ENCODE data around the gene CTXN1.
A peak's percentile ranks its signal among the peaks of the same experiment; 100 is the strongest.

Gene CTXN1

GRCh38 chr19:7926021-7926726, at the start of gene CTXN1:
CTXN1 (minus strand) TSS chr19:7926135; CDS start chr19:7925538, 597 bp downstream.
- peaks cover 9% of the 10 kb centered on the region for H3K36me3 Mint-ChIP-seq
- H3K27ac Mint-ChIP-seq, result no peak within 1 kb of the TSS
- H3K4me3 Mint-ChIP-seq, result peak within 1 kb of the TSS; percentile 81
- DNase-seq (ENCODE audit: low spot score in 2 of 2) (peak; percentile 75 to 77), ATAC-seq (ENCODE audit: low read depth) (peak; percentile 65)
- H3K9me3 Mint-ChIP-seq, result no peaks in the 10 kb centered on the region
- peaks cover 14% of the 10 kb centered on the region for H3K4me1 Mint-ChIP-seq
- peaks cover 1% of the 10 kb centered on the region for H3K27me3 Mint-ChIP-seq

DNA sequence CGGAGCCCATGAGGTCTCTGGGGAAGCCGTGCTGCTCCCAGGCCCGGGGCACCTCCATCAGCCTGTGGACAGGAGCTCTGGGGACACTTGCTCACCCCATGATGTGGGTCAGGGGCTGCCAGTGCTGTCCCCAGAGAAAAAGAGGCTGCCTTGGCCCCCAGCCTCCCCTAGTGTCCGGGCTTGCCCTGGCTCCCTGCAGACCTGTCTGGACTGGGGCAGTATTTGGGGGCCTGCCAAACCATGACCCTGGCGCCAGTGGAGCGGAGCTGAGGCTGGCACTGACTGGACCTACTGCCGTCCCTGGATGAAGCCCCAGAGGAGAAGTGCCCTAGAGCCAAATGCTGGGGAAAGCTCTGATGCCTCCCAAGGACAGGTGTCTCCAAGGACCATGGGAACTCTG, 49.1 kb upstream of the CTXN1 start:
- Mint-ChIP-seq H3K9me3 (no peaks in the 10 kb centered on the region), H3K4me1 (no peaks in the 10 kb centered on the region), H3K4me3 (no peak overlapping the region), H3K27me3 (no peaks in the 10 kb centered on the region), H3K27ac (no peak overlapping the region), H3K36me3 (peaks cover 5% of the 10 kb centered on the region)
- ATAC-seq (ENCODE audit: low read depth), result no peak
- no peak for DNase-seq (ENCODE audit: low spot score in 2 of 2)

- no peak overlapping the region for H3K4me3 Mint-ChIP-seq
- DNase-seq (ENCODE audit: low spot score in 2 of 2) (no peak), ATAC-seq (ENCODE audit: low read depth) (no peak)
- H3K36me3 Mint-ChIP-seq, result peaks cover 5% of the 10 kb centered on the region
- H3K9me3 Mint-ChIP-seq, result no peaks in the 10 kb centered on the region
- H3K27me3 Mint-ChIP-seq, result no peaks in the 10 kb centered on the region
- no peak overlapping the region for H3K27ac Mint-ChIP-seq
- H3K4me1 Mint-ChIP-seq, result no peaks in the 10 kb centered on the region
Measured at GRCh38 chr19:7973883-7974282, 47.9 kb upstream of the CTXN1 start.

- DNase-seq (ENCODE audit: low spot score in 2 of 2) (no peak), ATAC-seq (ENCODE audit: low read depth) (no peak)
- H3K27ac Mint-ChIP-seq, result no peak overlapping the region
- no peaks in the 10 kb centered on the region for H3K4me1 Mint-ChIP-seq
- H3K9me3 Mint-ChIP-seq, result no peaks in the 10 kb centered on the region
- H3K4me3 Mint-ChIP-seq, result no peak overlapping the region
- H3K36me3 Mint-ChIP-seq, result peaks cover 10% of the 10 kb centered on the region
- no peaks in the 10 kb centered on the region for H3K27me3 Mint-ChIP-seq
Measured at GRCh38 chr19:7971553-7972520, 45.9 kb upstream of the CTXN1 start.

GRCh38 chr19:7970716-7971448, 44.9 kb upstream of the CTXN1 start:
- H3K36me3 Mint-ChIP-seq, result peaks cover 14% of the 10 kb centered on the region
- DNase-seq (ENCODE audit: low spot score in 2 of 2) (peak in 1 of 2 donors; percentile 25), ATAC-seq (ENCODE audit: low read depth) (peak; percentile 27)
- no peaks in the 10 kb centered on the region for H3K4me1 Mint-ChIP-seq
- H3K9me3 Mint-ChIP-seq, result no peaks in the 10 kb centered on the region
- no peak overlapping the region for H3K27ac Mint-ChIP-seq
- H3K4me3 Mint-ChIP-seq, result no peak overlapping the region
- no peaks in the 10 kb centered on the region for H3K27me3 Mint-ChIP-seq

- H3K9me3 Mint-ChIP-seq, result no peaks in the 10 kb centered on the region
- H3K4me3 Mint-ChIP-seq, result no peak overlapping the region
- no peak for ATAC-seq (ENCODE audit: low read depth)
- no peaks in the 10 kb centered on the region for H3K4me1 Mint-ChIP-seq
- H3K27ac Mint-ChIP-seq, result no peak overlapping the region
- DNase-seq (ENCODE audit: low spot score in 2 of 2), result no peak
- H3K36me3 Mint-ChIP-seq, result peaks cover 18% of the 10 kb centered on the region
- no peaks in the 10 kb centered on the region for H3K27me3 Mint-ChIP-seq
Measured at GRCh38 chr19:7969555-7969939, 43.6 kb upstream of the CTXN1 start.

GRCh38 chr19:7968796-7969554, 43.0 kb upstream of the CTXN1 start:
- Mint-ChIP-seq H3K9me3 (no peaks in the 10 kb centered on the region), H3K27ac (no peak overlapping the region), H3K4me3 (no peak overlapping the region), H3K27me3 (no peaks in the 10 kb centered on the region), H3K4me1 (no peaks in the 10 kb centered on the region), H3K36me3 (peaks cover 20% of the 10 kb centered on the region)
- no peak for DNase-seq (ENCODE audit: low spot score in 2 of 2)
- no peak for ATAC-seq (ENCODE audit: low read depth)

DNA sequence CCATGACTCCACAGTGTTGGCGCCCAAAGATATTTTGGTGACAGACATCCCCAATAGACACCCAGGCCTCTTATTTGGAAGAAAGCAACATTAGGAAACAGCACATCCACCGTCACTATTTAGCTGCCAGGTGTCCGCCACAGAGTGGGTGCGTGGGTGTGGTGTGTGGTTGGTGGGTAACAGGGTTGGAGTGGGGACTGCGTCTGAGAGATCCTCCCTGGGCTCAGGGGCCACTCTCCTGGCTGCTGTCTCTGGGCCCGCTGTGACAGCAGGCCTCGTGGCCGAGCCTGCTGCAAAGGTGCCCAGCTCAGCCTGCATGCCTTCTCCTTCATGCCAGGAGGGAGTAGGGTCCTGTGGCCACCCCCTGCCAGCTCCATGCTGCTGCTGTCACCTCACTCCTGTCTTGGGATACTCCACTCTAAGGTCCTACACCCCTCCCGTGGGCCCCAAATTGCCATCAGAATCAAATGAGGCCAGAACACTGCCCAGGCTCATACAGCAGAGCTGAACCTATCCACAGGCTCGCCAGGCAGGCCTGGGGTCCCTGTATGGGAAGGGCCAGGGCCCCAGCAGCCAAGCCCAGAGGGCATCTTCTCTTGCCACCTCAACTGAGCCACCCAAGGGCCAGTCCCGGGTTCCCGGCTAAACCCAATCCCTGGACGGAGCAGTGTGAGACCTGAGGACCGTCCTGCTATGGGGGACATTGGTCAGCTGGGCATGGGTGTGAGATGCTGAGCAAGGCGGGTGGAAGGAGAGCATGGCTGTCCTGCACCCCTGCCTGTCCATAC, 42.3 kb upstream of the CTXN1 start:
- H3K27ac Mint-ChIP-seq, result no peak overlapping the region
- no peaks in the 10 kb centered on the region for H3K9me3 Mint-ChIP-seq
- no peaks in the 10 kb centered on the region for H3K27me3 Mint-ChIP-seq
- DNase-seq (ENCODE audit: low spot score in 2 of 2) (no peak), ATAC-seq (ENCODE audit: low read depth) (no peak)
- no peak overlapping the region for H3K4me3 Mint-ChIP-seq
- H3K36me3 Mint-ChIP-seq, result peaks cover 17% of the 10 kb centered on the region
- no peaks in the 10 kb centered on the region for H3K4me1 Mint-ChIP-seq

DNA sequence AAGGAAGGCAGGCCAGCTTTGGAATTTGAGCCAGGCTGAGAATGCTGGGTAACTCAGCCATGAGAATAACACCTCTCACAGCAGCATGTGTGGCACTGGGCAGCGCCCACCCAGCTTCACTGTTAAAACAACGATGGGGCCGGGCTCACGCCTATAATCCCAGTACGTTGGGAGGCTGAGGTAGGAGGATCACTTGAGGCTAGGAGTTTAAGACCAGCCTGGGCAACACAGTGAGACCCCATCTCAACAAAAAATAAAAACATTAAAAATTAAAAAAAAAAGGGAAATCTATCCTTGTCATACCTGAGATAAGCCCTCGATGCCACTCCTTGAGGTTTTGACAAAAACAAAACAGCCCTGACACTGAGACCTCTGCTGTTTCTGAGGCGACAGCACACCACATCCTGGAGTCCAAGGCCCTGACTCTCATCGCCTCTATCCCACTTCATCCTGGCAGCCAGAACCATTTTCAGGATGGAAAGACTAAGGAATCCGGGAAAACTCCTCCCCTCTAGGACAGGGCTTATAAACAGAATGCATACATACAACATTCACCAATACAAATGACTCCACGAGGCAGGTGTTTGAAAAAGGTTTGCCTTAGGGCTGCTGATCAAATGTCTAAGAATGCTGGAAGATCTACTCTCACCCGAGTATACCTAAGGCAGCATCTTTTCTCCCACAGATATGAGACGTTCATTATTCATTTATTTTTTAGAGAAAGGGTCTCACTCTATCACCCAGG, 40.2 kb upstream of the CTXN1 start:
- Mint-ChIP-seq H3K27ac (peak overlapping the region; percentile 45), H3K36me3 (peaks cover 22% of the 10 kb centered on the region), H3K4me3 (no peak overlapping the region), H3K9me3 (no peaks in the 10 kb centered on the region), H3K27me3 (no peaks in the 10 kb centered on the region), H3K4me1 (no peaks in the 10 kb centered on the region)
- no peak for DNase-seq (ENCODE audit: low spot score in 2 of 2)
- no peak for ATAC-seq (ENCODE audit: low read depth)

DNA sequence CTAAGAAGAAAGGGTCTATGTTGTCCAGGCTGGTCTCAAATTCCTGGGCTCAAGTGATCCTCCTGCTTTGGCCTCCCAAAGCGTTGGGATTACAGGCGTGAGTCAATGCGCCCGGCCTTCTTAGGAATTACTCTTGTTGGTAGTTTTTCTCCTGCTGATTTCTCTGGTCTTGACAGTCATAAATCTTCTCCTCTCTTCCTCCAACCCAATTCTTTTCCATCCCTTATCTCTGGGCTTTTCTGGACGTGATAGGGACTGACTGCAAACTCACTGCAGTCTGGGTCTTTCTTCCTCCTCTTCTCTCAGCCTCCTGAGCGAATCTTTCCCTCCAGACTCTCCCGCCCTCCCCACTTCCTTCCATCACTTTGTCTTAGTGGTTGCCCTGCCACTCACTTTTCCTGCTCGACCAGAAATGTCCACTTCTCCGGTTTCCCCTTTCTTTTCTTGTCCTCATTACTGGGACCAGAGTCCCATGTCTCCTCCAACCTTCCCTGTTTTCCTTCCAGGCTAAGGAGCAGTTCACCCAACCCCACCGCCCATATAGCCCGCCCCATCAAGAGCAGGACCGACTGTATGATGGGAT, 39.4 kb upstream of the CTXN1 start:
- H3K4me1 Mint-ChIP-seq, result no peaks in the 10 kb centered on the region
- H3K27ac Mint-ChIP-seq, result no peak overlapping the region
- peaks cover 20% of the 10 kb centered on the region for H3K36me3 Mint-ChIP-seq
- no peaks in the 10 kb centered on the region for H3K27me3 Mint-ChIP-seq
- H3K9me3 Mint-ChIP-seq, result no peaks in the 10 kb centered on the region
- no peak for DNase-seq (ENCODE audit: low spot score in 2 of 2)
- no peak for ATAC-seq (ENCODE audit: low read depth)
- H3K4me3 Mint-ChIP-seq, result no peak overlapping the region

- Mint-ChIP-seq H3K4me3 (no peak overlapping the region), H3K27ac (no peak overlapping the region), H3K27me3 (no peaks in the 10 kb centered on the region), H3K36me3 (peaks cover 20% of the 10 kb centered on the region), H3K9me3 (no peaks in the 10 kb centered on the region), H3K4me1 (no peaks in the 10 kb centered on the region)
- no peak for DNase-seq (ENCODE audit: low spot score in 2 of 2)
- ATAC-seq (ENCODE audit: low read depth), result no peak
Measured at GRCh38 chr19:7963566-7963965, 37.6 kb upstream of the CTXN1 start.

- Mint-ChIP-seq H3K36me3 (peaks cover 20% of the 10 kb centered on the region), H3K4me3 (no peak overlapping the region), H3K27ac (no peak overlapping the region), H3K27me3 (no peaks in the 10 kb centered on the region), H3K4me1 (no peaks in the 10 kb centered on the region), H3K9me3 (no peaks in the 10 kb centered on the region)
- no peak for ATAC-seq (ENCODE audit: low read depth)
- no peak for DNase-seq (ENCODE audit: low spot score in 2 of 2)
Measured at GRCh38 chr19:7962644-7963268, 36.8 kb upstream of the CTXN1 start.
